Sigmoid colon (tissue), 7 donors: ENCODE results near the gene MYT1. TPM values are rescaled to one million over a fixed set of nuclear protein-coding genes. Genes with fewer than 3 reads are reported as not detected.

ENCODE experiments used
- DNase-seq: peaks from one replicate; pipeline ENCODE4 v3.0.0-alpha.2; 2019
- H3K27ac ChIP-seq, 4 donors: fragments of 200-600 bp; sonication (generic); one replicate each; pipeline ENCODE4 v1.5.1; 2016 to 2019; ENCODE audit warnings: mild to moderate bottlenecking in 1 of 4
- H3K27me3 ChIP-seq, 3 donors: fragments of 200-600 bp; sonication (generic); one replicate each; pipeline ENCODE4 v1.5.1; 2019; ENCODE audit warnings: mild to moderate bottlenecking in 1 of 3
- H3K36me3 ChIP-seq, 4 donors: fragments of 200-600 bp; sonication (generic); one replicate each; pipeline ENCODE4 v1.5.1; 2016 to 2019
- H3K4me1 ChIP-seq, 4 donors: fragments of 200-600 bp; sonication (generic); one replicate each; pipeline ENCODE4 v1.5.1; 2017 to 2019
- H3K4me3 ChIP-seq, 4 donors: fragments of 200-600 bp; sonication (generic); one replicate each; pipeline ENCODE4 v1.5.1; 2017 to 2019; ENCODE audit warnings: mild to moderate bottlenecking in 2 of 4, moderate library complexity in 1 of 4
- H3K9me3 ChIP-seq, 4 donors: fragments of 200-600 bp in 3 of 4; sonication (generic) in 3 of 4; one replicate each; pipeline versions ENCODE4 v1.5.1 to v1.6.1; 2013 to 2019
- CTCF ChIP-seq, 4 experiments: fragments of 450-650 bp in 3 of 4; fragments of 200-600 bp in 1 of 4; IDR thresholded peaks; one replicate each; pipeline ENCODE4 v1.5.1; 2016 to 2019; ENCODE audit warnings: antibody characterized with exemption in 4 of 4, mild to moderate bottlenecking in 3 of 4, moderate library complexity in 2 of 4
- EP300 ChIP-seq, 4 donors: sonication (generic); formaldehyde crosslinking; IDR thresholded peaks; one replicate each; pipeline ENCODE4 v1.6.1; 2017; ENCODE audit warnings: antibody characterized with exemption in 4 of 4
- POLR2A ChIP-seq, 2 donors: fragments of 450-650 bp; IDR thresholded peaks; one replicate each; pipeline ENCODE4 v1.6.1; 2016; ENCODE audit warnings: antibody characterized with exemption in 2 of 2, mild to moderate bottlenecking in 2 of 2, moderate library complexity in 2 of 2
- POLR2AphosphoS5 ChIP-seq, 4 donors: sonication (generic); formaldehyde crosslinking; IDR thresholded peaks; one replicate each; pipeline ENCODE4 v1.6.1; 2017; ENCODE audit warnings: antibody characterized with exemption in 4 of 4
- WGBS, 2 donors: extraction: QIAGEN DNeasy Blood & Tissue Kit; methylation state at CpG; one replicate each; pipeline ENCODE4 v1.1.7; 2013; 5-methylcytosine and 5-hydroxymethylcytosine counted together
- intact Hi-C: fragments of 100-400 bp; cut with DNase I; formaldehyde crosslinking; loops from one replicate; pipeline ENCODE4 v1.15.1; 2023
- polyA plus RNA-seq, 3 donors: library from polyadenylated mRNA; stranded (reverse); fragments of 200-250 nt; gene quantifications; one replicate each; pipeline ENCODE4 v1.2.3, GENCODE V29; 2013
- total RNA-seq, 4 donors: library from RNA; depleted of rRNA; stranded (reverse); fragments of >200 nt; gene quantifications; one replicate each; pipeline ENCODE4 v1.1.0, GENCODE V29; 2016
- donor health status: healthy with polysubstance abuse.
- donor health status: Bipolar disorder and iron deficiency.
- donor health status: healthy.

Gene MYT1
- total and polyA plus RNA-seq, 7 donors = under 0.01 to 1.1 (median 0.27) TPM; not detected in 2

DNA sequence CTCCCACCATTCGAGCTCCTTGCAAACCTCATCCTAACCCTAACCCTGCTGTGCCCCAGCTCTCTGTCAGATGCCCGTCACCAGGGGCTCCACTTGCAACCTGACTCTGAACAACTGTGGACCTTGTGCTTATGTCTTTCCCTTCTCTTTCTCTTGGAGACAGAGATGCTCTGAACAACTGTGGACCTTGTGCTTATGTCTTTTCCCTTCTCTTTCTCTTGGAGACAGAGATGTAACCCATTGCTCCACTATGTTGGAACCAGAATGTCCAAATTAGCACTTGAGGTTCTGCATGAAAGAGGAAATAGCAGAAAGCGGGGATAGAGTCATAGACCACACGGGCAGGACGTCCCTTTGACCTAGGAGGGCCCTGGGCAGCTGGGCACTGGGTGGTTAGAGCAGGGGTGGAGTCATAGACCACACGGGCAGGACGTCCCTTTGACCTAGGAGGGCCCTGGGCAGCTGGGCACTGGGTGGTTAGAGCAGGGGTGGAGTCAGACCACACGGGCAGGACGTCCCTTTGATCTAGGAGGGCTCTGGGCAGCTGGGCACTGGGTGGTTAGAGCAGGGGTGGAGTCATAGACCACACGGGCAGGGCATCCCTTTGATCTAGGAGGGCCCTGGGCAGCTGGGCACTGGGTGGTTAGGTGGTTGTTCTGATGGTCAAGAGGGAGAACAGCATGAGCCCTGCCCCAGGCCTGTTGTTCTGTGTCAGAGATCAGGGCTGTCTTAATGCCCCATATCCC lies 113.5 kb downstream of the MYT1 start:
- intact Hi-C loops = no loop called here
- DNase-seq = no peak
- WGBS, 2 donors = 57 to 78% methylated on average over 10 of the region's 10 CpGs

DNA sequence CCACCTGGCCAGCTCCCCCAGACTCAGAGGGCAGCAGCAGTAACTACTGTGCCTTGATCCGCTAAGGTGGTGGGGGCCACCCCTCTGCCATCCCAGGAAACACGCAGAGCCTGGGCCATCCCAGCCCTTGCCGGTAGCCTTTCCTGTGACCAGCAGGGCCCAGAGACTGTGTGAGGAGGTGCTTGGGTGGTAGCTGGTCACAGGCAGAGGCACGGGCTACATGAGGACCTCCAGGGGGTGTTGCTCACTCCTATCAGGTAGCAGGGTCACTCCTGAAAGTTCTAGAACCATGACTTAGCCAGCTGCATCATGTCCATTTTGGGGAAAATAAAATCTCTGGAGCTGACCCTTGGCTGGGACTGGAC lies 114.0 kb downstream of the MYT1 start:
- Histone ChIP-seq H3K4me1 (no peaks in the 10 kb centered on the region), H3K36me3 (peaks cover 0 to 20% (median 2%) of the 10 kb centered on the region in 4 donors), H3K9me3 (no peaks in the 10 kb centered on the region), H3K27me3 (no peaks in the 10 kb centered on the region), H3K27ac (no peak overlapping the region), H3K4me3 (no peak overlapping the region)
- intact Hi-C loops = no loop called here
- WGBS, 2 donors = 81 to 88% methylated on average over 4 of the region's 4 CpGs
- no peak for DNase-seq
- TF ChIP-seq POLR2A (IDR thresholded peaks at IDR 0.05) (no peak), EP300 (IDR thresholded peaks at IDR 0.05) (no peak), CTCF (IDR thresholded peaks at IDR 0.05) (no peak), POLR2AphosphoS5 (IDR thresholded peaks at IDR 0.05) (no peak)

More for the DNA sequence above, 113.5 kb downstream of the MYT1 start:
- Histone ChIP-seq H3K36me3 (peaks cover 0 to 25% (median 2%) of the 10 kb centered on the region in 4 donors), H3K27ac (no peak overlapping the region), H3K9me3 (no peaks in the 10 kb centered on the region), H3K27me3 (no peaks in the 10 kb centered on the region), H3K4me1 (no peaks in the 10 kb centered on the region), H3K4me3 (no peak overlapping the region)
- TF ChIP-seq EP300 (IDR thresholded peaks at IDR 0.05) (no peak), CTCF (IDR thresholded peaks at IDR 0.05) (no peak), POLR2A (IDR thresholded peaks at IDR 0.05) (no peak), POLR2AphosphoS5 (IDR thresholded peaks at IDR 0.05) (no peak)

GRCh38 chr20:64279826-64280459 lies 115.7 kb downstream of the MYT1 start:
- no peak for DNase-seq
- WGBS, 2 donors = 89 to 90% methylated on average over 7 of the region's 7 CpGs
- intact Hi-C loops = no loop called here
- H3K4me1 ChIP-seq = no peaks in the 10 kb centered on the region
- no peaks in the 10 kb centered on the region for H3K9me3 ChIP-seq
- no peaks in the 10 kb centered on the region for H3K27me3 ChIP-seq
- H3K4me3 ChIP-seq = no peak overlapping the region
- no peak overlapping the region for H3K27ac ChIP-seq
- TF ChIP-seq EP300 (IDR thresholded peaks at IDR 0.05) (no peak), CTCF (IDR thresholded peaks at IDR 0.05) (no peak), POLR2AphosphoS5 (IDR thresholded peaks at IDR 0.05) (no peak)
- peaks cover 0 to 7% (median 0%) of the 10 kb centered on the region in 4 donors for H3K36me3 ChIP-seq

GRCh38 chr20:64280460-64280843 lies 116.2 kb downstream of the MYT1 start:
- no peaks in the 10 kb centered on the region for H3K9me3 ChIP-seq
- no peak overlapping the region for H3K4me3 ChIP-seq
- H3K27ac ChIP-seq = no peak overlapping the region
- no peaks in the 10 kb centered on the region for H3K4me1 ChIP-seq
- no peaks in the 10 kb centered on the region for H3K27me3 ChIP-seq
- TF ChIP-seq EP300 (IDR thresholded peaks at IDR 0.05) (no peak), CTCF (IDR thresholded peaks at IDR 0.05) (no peak), POLR2AphosphoS5 (IDR thresholded peaks at IDR 0.05) (no peak), POLR2A (IDR thresholded peaks at IDR 0.05) (no peak)
- H3K36me3 ChIP-seq = peaks cover 0 to 7% (median 0%) of the 10 kb centered on the region in 4 donors
- WGBS, 2 donors = 81 to 91% methylated on average over 3 of the region's 3 CpGs
- intact Hi-C loops = no loop called here
- no peak for DNase-seq
